ENCODE results near the gene SLAMF7. TPM values are rescaled to one million over a fixed set of nuclear protein-coding genes. Genes with fewer than 3 reads are reported as not detected.

Gene SLAMF7
- total and polyA plus RNA-seq, 2 donors (not counting 3 experiments of a cell fraction or from before 2014, with no cell fraction given) = not detected

DNA sequence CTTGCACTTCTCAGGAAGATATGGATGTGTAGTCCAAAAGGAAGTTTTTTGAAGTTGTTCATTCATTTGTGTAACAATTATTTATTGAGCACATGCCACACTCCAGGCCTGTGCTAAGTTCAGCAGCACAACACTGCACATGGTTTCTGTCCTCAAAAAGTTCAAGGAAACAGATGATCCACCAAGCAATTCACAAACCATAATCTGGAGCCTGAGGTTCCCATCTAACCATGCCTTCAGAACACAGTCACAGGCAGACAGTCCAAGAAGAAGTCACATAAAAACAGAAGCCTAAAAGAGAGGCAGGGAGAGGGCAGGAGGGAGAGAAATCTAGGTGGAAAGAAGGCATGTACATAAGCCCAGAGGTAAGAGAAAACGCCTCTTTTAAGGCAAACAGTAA lies 29.3 kb upstream of the SLAMF7 start:
- no peak overlapping the region for H3K27ac ChIP-seq (ENCODE audit: insufficient read depth, low read depth, low read length)
- H3K79me2 ChIP-seq (ENCODE audit: control insufficient read depth, insufficient read depth, low read length) = no peaks in the 10 kb centered on the region
- no peak overlapping the region for H3K9ac ChIP-seq (replicated peaks; ENCODE audit: extremely low read depth, insufficient read depth, low read length)
- CTCF ChIA-PET = no interaction called here
- POLR2A ChIA-PET = no interaction called here
- DNase-seq (ENCODE audit: low read depth, low spot score) (no peak), FAIRE-seq (no peak)
- dilution Hi-C loops (cut with MboI; ENCODE audit: extremely low pct_ligation_motif_present, low sequenced_read_pairs) = no loop called here
- H3K27me3 ChIP-seq (ENCODE audit: control insufficient read depth in 2 of 2, insufficient read depth in 2 of 2, low read length in 2 of 2) = peaks cover 4 to 7% of the 10 kb centered on the region in 2 experiments
- H2AFZ ChIP-seq (ENCODE audit: low read depth, low read length) = no peak overlapping the region
- TF ChIP-seq, protein P1, sequence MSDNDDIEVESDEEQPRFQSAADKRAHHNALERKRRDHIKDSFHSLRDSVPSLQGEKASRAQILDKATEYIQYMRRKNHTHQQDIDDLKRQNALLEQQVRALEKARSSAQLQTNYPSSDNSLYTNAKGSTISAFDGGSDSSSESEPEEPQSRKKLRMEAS (IDR thresholded peaks at IDR 0.05; ENCODE audit: insufficient read depth, insufficient read length) = no peak
- no peak for TF ChIP-seq JUN (IDR thresholded peaks at IDR 0.05; ENCODE audit: borderline replicate concordance, insufficient read depth, insufficient read length, low read depth)
- no peak for TF ChIP-seq POLR2AphosphoS5 (IDR thresholded peaks at IDR 0.05; ENCODE audit: insufficient read depth, low read depth, low read length)
- no peak for TF ChIP-seq FOS (IDR thresholded peaks at IDR 0.05; ENCODE audit: borderline replicate concordance, insufficient read depth, low read length)
- no peak for TF ChIP-seq MYC (IDR thresholded peaks at IDR 0.05; ENCODE audit: low read depth, low read length)
- TF ChIP-seq GATA2 (IDR thresholded peaks at IDR 0.05; ENCODE audit: insufficient read depth, insufficient read length, low read depth, low read length) = no peak
- no peak for TF ChIP-seq POLR2A (IDR thresholded peaks at IDR 0.05; ENCODE audit: low read depth, low read length)
- TF ChIP-seq, protein P2, sequence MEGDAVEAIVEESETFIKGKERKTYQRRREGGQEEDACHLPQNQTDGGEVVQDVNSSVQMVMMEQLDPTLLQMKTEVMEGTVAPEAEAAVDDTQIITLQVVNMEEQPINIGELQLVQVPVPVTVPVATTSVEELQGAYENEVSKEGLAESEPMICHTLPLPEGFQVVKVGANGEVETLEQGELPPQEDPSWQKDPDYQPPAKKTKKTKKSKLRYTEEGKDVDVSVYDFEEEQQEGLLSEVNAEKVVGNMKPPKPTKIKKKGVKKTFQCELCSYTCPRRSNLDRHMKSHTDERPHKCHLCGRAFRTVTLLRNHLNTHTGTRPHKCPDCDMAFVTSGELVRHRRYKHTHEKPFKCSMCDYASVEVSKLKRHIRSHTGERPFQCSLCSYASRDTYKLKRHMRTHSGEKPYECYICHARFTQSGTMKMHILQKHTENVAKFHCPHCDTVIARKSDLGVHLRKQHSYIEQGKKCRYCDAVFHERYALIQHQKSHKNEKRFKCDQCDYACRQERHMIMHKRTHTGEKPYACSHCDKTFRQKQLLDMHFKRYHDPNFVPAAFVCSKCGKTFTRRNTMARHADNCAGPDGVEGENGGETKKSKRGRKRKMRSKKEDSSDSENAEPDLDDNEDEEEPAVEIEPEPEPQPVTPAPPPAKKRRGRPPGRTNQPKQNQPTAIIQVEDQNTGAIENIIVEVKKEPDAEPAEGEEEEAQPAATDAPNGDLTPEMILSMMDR (IDR thresholded peaks at IDR 0.05; ENCODE audit: extremely low read depth in 1 of 2, insufficient read depth in 1 of 2, low read depth in 1 of 2, low read length in 2 of 2) = no peak
- TF ChIP-seq EZH2 (IDR thresholded peaks at IDR 0.05; ENCODE audit: borderline replicate concordance, low read depth, low read length, severe bottlenecking) = no peak
- no peaks in the 10 kb centered on the region for H3K9me3 ChIP-seq (replicated peaks; ENCODE audit: control insufficient read depth, insufficient read depth, low read length)
- intact Hi-C loops (cut with micrococcal nuclease) = no loop called here
- H3K4me3 ChIP-seq (replicated peaks in 1 of 3; ENCODE audit: insufficient read depth in 1 of 3, low read depth in 1 of 3, low read length in 3 of 3) = no peak overlapping the region
- H3K9me1 ChIP-seq (replicated peaks; ENCODE audit: control insufficient read depth, extremely low read depth, insufficient read depth, low read length) = no peaks in the 10 kb centered on the region
- no TSS peak for BruUV-seq (replicated peaks)
- H3K4me2 ChIP-seq (ENCODE audit: insufficient read depth, low read length) = no peak overlapping the region
- H3K4me1 ChIP-seq (ENCODE audit: control insufficient read depth, extremely low read depth, insufficient read depth, low read length) = no peaks in the 10 kb centered on the region
- H3K36me3 ChIP-seq (ENCODE audit: control insufficient read depth in 2 of 2, extremely low read depth in 1 of 2, insufficient read depth in 2 of 2, low read length in 2 of 2) = no peaks in the 10 kb centered on the region
- H4K20me1 ChIP-seq (replicated peaks; ENCODE audit: control insufficient read depth, extremely low read depth, insufficient read depth, low read length) = no peaks in the 10 kb centered on the region

All from endothelial cell of umbilical vein (primary cell).